GM21786 (cell line): Measurements from ENCODE around the gene RAI14.

Source experiments
- ATAC-seq: cut with Tn5 transposase; IDR thresholded peaks from one replicate; pipeline ENCODE4 v1.9.1; 2021; ENCODE audit not compliant: unreplicated experiment

The RAI14 gene

DNA sequence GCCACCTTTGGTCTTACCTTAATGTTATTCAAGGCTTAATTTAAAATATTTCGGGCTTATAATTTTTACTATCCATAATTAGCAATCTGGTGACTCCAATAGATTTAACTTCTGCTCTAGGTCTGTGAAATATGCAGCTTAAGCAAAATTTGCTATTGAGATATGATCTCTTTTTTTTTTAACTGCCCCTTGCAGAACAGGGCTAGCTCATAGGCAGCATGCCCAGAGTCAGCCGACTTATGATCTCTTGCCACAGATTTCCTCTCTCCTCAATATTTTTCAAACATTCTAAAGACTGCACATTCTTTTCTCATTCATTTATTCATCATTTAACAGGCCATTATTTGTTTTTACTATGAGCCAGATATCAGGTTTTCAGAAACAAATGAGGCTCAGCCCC is 187.4 kb downstream of the RAI14 start:
- no peak for ATAC-seq

DNA sequence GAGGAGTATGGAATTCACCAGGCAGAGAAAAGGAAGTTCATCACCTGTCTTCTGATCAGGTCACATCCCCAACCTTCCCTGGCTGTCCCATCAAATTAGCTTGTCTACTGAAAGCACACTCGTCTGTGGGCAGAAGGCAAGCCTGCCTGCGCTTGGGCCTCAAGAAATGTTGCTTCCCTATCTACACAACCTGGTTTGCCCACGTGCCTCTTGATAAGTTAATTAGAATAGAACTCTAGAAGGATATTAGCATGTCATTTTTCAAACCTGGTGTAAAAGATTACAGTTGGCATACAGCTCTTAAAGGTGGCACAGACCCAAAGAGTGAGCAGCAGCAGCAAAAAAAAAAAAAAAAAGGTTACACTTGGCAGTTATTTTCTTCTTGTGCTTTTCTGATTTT is 188.0 kb downstream of the RAI14 start:
- ATAC-seq: no peak

DNA sequence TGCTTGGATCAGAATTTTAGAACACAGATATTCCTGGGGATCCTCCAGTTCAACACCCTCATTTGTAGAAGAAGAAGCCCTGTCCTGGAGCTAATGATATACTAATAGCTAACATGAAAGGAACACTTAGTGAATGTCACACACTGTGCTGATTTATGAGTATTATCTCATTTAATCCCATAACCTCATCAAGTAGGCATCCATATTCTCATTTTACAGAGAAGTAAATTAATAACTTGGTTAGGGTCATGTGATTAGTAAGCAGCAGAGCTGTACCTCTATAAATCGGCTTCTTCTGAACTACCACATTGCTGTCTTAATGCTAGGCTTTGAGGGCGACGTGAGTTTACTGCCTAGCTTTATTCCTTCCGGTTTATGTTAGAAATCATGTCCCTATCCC is 188.9 kb downstream of the RAI14 start:
- ATAC-seq: no peak

DNA sequence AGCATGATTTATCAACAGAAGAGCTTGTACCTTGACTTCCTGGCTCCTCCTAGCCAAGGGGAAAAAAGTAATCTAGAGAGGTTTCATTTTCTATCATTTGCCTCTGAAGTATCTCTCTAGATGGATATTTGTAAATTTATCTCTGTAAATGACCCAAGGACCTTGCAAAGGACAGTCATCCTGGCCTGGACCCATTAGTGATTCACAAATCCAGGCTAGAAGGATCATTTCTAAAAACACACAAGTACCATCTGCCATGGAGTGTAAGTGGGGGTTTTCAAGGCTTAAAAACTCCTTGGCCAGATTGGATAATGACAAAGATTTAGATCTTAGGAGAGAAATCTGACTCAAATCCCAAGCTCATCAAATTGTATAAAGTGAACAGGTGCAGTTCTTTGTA is 190.9 kb downstream of the RAI14 start:
- no peak for ATAC-seq

DNA sequence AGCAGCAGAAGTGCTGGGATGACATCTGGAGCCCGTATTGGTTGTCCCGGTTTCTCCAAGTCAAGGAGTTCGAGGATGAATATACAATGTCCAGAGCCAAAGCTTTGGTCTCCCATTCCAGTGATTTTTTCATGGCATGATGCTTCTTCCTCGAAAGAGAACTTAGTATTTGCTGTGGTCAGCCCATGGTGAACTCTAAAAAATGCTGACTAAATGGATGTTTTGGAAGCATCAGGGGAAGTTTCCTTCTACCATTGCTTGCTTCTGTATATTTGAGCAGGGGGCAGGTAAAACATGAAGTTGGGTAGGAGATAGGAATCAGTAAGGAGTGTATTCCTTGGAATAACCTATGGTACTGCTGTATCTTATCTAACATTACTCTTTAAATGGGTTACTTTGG is 191.4 kb downstream of the RAI14 start:
- ATAC-seq: no peak

DNA sequence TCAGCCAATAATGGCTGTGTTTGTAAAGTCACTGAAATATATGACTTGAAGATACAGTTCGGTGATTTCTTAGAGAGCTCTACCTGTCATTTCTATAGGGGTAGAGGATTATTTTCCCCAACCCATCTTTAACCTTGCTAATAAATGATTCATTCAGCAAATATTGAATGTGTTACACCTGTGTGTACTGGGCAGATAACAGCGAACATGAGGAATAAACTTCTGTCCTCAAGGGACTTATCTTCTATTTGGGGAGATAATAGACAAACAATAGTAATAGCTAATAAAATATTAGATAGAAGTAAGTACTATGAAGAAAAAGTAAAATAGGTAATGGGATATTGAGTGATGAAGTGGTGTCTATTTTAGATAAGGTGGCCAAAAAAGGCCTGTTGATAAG is 192.1 kb downstream of the RAI14 start:
- ATAC-seq: no peak

DNA sequence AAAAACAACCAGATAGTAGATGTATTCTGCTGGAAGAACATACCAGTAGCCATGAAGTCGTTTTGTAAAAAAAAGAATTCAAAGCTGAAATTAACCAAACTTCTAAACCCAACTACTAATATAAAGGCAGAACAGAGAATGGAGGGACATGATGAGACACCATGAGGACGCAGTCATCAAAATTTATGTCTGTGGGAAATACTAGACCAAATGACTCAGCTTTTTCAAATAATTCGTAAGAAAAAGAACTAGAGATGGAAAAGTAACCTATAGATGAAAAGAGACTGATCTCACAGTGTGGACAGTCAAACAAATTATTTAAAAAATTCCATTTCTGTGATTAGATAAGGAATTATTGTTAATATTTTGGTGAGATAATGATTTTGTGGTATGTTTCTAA is 193.1 kb downstream of the RAI14 start:
- ATAC-seq: no peak

DNA sequence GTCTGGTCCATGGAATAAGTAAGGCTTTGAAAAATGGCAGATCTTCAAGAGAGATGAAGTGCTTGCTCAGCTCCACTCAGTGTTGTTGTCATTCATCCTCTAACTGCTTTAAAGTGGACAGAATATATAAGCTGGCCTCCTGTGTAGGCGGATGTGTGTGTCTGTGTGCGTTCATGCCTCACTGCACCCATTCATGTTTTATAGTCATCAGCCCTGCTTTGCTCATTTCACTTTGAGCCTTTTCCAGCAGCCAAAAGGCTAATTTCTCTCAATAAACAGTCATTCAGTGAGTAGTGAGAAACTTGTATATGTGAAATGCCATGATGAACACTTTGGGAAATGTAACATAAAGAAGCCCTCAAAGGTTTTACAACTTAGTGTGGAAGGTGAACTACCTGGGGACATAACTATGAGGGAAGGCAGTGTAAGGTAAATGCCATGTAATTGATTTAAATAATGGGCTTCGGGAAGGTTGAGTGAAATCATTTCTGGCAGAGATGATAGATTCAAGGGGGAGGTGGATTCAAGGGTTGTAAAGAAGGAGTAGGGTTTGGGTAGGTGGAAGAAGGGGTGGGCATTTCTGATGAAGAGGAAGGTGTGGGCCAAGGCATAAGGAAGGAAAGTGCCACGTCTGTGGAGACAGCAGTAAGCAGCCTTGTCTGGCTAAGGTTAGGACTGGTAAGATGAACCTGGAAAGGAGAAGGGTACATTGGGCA is 198.5 kb downstream of the RAI14 start:
- peak; percentile 91 for ATAC-seq

DNA sequence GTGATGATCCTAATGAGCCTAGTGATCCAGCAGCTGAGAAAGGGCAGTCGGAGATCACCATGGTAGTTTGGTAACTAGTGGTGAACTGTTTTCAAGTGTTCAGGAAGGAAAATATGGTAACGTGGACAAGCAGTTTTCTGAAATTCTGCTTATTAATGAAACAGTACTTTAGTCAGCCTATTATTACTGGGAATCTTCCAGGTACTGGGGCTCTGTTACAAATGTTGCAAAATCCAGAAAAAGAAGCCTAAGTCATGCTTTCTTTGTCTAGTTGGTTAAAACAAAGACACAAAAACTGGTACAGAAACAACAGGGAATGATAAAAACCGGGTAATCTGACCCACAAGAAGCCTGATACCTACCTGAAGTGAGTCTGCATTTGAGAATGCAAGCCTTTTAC is 201.0 kb downstream of the RAI14 start:
- ATAC-seq: no peak

DNA sequence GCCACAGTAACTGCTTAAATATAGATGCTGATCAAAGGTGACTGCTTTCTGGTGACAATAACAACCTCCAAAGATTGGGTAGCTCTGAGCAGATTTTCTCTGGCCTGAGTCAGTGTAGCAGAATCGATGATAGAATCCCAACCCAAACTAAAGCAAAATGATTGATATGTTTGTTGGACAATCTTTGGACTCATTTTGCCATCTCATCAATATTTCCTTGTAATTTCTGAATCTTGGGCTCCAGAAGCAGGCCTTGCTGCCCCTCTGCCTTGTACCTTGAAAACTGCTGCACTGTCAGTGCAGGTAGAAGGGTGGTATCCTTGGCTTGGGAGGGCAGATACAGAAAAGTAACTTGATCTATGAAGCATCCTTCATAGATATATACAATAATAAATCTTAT is 201.8 kb downstream of the RAI14 start:
- no peak for ATAC-seq

DNA sequence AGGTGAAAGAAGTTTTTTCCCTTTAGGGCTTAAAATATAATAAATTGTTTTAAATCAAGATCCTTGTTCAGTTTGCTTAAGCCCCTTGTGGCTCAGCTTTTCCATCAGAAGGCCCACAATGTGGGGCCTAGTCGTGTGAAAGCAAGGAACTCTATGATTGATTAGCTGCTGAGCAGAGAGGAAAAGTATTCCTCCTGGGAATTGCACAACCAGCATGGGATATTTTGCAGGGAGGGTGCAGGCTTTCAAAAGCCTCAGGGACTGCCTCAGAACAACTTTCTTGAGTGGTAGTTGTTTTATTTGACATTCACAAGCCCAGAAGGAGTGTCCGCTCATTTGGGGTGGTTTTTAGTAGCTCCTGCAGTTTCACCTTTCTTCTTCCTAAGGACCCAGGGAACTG is 202.7 kb downstream of the RAI14 start:
- ATAC-seq: no peak

DNA sequence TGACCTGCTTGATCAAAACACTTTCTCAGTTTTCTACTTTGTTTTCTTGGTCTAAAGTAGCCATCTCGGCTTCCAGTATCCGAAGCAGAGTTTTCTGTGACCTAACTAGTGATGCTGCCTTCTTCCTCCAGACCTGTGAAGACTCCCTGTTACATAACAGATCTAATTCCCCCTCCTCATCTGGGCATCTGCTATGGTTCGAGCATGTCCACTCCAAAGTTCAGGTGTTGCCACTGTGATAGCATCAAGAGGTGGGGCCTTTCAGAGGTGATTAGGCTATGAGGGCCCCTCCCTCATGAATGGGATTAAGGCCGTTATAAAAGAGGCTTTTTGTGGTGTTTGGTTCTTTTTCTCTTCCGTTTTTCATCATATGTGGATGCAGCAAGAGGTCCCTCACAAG is 203.1 kb downstream of the RAI14 start:
- ATAC-seq: no peak

DNA sequence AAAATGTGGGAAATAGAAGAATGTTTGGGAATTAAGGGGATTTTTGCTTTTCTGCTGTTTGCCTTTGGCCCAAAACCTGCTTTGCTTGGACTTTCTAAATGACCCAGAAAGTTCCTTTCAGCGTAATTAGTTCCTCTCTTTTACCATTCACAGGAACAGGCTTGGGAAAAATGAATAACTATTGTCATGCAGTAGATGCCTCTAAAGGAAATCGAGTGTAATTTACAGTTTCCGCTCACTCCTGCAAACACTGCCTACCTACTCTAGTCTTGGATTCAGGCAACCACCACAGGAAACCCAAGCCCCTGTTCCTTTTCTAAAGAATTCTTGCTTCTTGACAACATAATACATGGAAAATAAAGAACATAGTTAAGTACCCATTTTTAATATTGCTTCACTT is 207.8 kb downstream of the RAI14 start:
- ATAC-seq: no peak

DNA sequence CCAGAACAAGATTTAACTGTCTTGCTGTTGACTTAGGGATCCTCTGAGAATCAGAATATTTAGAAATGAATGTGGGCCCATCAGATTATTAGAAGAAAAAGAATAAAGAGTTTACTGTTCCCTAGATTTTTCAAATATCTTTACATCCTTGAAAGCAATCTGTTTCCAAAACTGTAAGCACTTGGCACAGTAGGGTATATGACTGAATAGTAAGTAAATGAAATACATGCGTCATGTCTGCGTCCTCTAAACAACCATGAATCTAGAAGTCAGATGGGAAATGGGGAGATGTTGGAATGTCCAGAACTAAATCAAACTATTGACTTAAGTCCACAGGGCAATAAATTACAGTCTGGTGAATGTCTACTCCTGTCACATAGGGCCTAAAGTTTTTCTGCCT is 209.0 kb downstream of the RAI14 start:
- ATAC-seq: no peak

DNA sequence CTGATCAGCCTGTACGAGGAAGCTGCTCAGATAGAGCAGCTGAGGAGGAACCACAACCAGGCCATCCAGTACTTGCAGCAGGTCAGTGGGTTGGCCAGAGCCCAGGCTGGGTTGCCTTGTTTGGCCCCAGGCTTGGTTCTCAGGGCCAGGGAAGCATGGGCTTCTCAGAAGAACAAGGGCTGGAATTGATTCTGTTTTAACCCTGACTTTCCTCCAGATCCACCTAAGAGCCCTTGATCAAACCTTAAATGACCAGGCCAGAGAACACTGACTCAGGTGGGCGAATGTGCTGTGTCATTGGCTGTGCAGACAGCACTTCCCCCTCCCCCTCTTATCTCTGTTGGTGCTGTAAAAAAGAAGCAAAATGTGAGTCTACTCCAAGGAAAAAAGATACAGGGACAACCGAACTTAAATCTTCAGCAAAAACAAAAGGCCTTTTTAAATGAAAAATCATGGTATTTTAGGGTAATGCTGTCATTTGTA is 210.9 kb downstream of the RAI14 start:
- no peak for ATAC-seq

DNA sequence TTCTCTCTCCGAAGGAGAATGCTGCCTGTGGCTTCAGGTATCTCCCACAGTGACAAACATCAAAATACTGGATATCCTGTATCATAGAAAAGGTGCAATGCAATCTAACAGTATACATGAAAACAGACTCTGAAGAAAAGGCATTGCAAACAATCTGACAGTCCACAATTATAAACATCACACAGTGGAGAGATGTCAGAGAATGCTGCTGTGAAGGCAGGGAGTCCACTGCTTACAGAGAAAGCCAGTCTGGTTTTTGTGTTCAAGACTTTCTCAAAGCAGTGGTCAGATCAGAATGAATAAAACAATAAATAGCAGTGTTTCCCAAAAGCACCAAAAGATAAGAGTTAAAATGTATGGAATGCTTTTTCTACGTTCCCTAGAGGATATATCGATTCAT is 211.5 kb downstream of the RAI14 start:
- ATAC-seq: no peak

DNA sequence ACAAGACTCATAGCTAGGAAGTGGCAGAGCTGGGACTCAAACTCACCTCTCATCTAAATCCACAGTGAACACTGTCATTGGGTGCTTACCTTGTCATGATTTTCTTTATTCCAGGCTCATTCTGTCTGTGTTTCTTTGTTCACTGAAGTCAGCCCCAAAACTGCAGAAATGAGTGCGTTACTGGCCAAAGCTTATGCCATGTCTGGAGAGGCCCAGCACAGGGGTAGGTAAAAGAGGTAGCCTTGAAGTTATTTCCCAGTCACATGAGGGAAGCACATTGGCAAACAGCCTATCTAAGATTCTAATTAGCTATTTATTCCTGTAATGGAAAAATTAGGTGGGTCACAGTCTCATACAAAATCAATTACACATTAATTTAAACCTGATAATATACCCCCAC is 212.7 kb downstream of the RAI14 start:
- no peak for ATAC-seq

DNA sequence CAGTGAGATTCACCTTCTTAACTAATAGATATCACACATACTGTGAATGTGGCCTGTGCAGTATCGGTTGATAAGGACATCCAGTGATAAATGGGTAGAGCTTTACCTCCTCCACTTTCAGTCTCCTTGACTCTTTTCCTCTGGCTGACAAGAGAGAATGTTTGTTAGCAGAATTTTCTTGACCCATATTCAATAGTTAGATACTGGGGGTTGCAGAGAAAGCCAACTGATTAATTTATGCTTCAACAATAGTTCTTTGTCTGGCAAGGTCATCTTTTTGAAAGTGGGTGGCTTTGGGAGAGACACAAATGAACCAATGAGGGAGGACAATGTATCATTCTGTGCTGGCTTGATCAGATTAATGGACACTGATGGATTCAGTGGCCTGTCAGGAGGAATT is 213.1 kb downstream of the RAI14 start:
- no peak for ATAC-seq

DNA sequence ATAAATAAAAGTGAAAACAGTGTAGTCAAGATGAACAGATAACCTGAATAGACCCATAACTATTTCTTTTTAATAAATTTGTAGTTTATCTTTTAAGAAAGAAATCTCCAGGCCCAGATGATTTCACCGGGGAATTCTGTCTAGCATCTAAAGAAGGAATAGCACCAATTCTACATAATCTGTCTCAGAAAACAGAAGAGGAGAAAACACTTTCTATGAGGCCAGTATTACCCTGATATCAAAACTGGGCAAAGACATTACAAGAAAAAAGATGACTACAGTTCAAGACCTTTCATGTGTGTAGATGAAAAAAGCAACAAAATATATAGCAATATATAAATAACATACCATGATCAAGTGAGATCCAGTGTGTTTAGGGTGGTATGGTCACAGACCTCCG is 214.3 kb downstream of the RAI14 start:
- no peak for ATAC-seq

DNA sequence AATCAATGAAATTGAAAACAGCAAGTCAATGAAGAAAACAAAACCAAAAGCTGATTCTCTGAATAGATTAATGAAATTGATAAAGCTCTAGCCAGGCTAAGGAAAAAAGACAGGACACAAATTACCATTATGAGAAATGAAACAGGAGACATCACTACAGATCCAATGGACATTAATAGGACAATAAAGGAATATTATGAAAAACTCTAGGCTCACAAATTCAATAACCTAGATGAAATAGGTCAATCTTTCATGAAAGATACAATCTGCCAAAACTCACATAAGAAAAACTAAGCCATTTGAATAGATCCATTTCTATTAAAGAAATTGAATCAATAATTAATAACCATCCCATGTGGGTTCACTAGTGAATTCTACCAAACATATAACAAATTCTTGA is 220.1 kb downstream of the RAI14 start:
- ATAC-seq: no peak

DNA sequence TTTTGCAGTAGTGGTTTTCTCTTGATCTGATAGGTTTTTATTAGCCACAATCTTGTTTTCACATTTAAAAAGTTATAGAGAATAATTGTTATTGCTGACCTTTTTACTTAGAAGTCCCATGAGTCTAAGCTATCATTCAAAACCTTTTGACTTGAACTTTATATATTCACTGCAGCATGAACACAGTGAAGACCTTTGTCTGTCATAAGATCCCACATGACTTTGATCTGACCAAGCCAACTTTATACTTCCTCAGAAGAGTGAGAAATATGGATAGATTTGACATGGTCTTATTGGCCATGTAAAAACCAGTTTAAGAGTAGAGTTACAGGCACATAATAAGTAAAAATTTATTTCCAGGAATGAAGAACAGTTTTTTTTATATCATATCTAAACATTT is 225.1 kb downstream of the RAI14 start:
- no peak for ATAC-seq
